GM21723 (cell line): ENCODE measurements around the gene CTNNA1.
"Not testable (repeated sequence)": the region's sequence is repeated elsewhere in the genome, so short reads cannot be mapped to it uniquely, and the experiment has no call there.

Source experiments
- ATAC-seq: cut with Tn5 transposase; IDR thresholded peaks from one replicate; pipeline ENCODE4 v1.9.1; 2021; ENCODE audit warnings: mild to moderate bottlenecking, moderate library complexity; ENCODE audit not compliant: unreplicated experiment

The CTNNA1 gene

DNA sequence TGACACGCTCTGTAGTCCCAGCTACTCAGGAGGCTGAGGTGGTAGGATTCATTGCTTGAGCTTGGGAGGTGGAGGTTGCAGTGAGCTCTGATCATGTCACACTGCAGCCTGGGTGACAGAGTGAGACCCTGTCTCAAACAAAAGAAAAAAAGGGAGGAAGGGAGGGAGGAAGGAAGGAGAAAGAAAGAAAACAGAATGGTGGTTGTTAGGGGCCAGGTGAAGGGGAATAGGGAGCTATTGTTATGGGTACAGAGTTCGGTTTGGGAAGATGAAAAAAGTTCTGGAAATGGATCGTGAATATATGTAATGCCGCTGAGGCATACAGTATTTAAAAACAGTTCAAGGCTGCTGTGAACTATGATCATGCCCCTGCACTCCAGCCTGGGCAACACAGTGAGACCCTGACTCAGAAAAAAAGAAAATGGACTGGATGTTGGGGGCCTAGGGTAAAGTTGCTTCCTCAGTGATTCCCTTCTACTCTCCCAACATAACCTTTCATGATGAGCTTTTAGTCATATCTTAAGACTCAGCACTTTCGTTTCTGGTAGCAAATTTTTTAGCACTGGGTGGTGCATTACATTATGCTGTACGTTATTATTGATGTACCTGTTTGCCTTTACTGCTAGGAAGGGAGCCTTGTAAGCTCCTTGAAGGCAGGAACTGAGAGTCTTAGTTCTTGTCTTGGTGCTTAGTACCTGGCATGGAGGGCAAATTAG, 4.0 kb downstream of the CTNNA1 start:
- no peak for ATAC-seq

- no peak for ATAC-seq
Observed at GRCh38 chr5:138760448-138761110, 7.4 kb downstream of the CTNNA1 start.

DNA sequence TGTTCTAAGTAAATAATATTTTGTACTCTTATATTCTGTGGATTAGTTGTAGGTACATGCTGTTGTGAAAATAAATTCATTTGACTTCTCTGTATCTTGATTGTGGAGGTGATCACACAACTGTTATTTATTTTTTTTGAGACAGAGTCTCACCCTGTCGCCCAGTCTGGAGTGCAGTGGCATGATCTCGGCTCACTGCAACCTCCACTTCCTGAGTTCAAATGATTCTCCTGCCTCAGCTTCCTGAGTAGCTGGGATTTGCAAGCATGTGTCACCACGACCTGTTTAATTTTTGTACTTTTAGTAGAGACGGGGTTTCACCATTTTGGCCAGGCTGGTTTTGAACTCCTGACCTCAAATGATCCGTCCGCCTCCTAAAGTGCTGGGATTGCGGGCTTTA, 7.9 kb downstream of the CTNNA1 start:
- not testable (repeated sequence) for ATAC-seq

GRCh38 chr5:138761670-138762069, 8.4 kb downstream of the CTNNA1 start:
- ATAC-seq = not testable (repeated sequence)

GRCh38 chr5:138762110-138762509, 8.9 kb downstream of the CTNNA1 start:
- no peak for ATAC-seq

DNA sequence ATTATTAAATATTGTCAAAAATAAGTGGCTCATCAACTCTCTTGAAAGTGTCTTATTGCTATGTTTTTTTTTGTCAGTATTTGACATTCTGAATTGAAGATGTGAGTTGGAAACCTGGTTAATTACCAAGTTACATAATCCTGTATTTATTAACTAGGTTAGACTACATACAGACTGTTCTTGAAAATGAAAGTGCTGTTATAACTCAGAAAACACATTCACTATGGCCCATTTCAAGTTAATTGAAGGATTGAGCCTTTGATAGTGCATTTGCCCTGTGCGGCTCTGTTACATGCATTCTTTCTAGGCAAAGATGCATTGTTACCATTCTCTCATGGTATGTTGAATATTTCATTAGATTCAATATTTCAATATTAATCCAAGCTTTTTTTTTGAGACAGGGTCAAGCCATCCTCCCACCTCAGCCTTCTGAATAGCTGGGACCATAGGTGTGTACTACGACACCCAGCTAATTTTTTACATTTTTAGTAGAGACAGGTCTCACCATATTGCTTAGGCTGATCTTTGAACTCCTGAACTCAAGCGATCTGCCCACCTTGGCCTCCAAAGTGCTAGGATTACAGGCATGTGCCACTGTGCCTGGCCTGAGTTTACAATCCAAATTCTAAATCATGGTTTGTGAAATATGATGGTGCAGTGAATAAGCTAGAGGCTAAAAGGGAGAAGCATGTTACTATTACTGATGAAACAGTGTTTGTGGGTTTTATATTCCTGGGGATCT, 10.0 kb downstream of the CTNNA1 start:
- no peak for ATAC-seq

- no peak for ATAC-seq
Observed at GRCh38 chr5:138770291-138770690, 17.1 kb downstream of the CTNNA1 start.

DNA sequence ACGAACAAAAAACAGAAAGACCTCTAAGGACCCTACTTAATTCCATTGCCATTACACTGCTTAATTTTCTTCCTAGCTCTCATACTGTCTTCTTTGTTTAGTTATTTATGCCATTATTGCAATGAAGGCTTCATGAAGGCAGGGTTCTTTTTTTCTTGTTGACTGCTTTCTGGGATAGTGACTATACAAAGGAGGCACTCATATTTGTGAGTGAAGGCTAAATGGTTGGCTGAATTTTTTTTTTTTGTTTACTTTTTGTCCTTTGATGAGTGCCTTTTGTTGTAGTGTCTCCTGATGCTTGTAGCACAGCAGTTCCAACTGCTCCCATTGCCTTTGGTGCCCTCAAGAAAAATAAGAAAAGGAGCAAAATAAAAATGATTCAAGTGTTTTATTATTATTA, 17.8 kb downstream of the CTNNA1 start:
- no peak for ATAC-seq

GRCh38 chr5:138772986-138773594, 19.9 kb downstream of the CTNNA1 start:
- ATAC-seq = no peak

DNA sequence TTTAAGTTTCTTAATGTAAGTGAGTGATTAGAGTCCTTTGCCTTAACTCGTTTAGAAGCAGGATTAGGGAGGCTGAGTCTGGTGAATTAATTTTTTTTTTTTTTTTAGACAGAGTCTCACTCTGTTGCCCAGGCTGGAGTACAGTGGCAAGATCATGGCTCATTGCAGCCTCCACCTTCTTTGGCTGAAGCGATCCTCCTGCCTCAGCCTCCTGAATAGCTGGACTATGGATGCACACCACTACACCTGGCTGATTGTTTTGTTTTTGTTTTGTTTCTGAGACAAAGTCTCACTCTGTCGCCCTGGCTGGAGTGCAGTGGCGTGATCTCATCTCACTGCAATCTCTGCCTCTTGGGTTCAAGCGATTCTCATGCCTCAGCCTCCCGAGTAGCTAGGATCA, 20.4 kb downstream of the CTNNA1 start:
- not testable (repeated sequence) for ATAC-seq

DNA sequence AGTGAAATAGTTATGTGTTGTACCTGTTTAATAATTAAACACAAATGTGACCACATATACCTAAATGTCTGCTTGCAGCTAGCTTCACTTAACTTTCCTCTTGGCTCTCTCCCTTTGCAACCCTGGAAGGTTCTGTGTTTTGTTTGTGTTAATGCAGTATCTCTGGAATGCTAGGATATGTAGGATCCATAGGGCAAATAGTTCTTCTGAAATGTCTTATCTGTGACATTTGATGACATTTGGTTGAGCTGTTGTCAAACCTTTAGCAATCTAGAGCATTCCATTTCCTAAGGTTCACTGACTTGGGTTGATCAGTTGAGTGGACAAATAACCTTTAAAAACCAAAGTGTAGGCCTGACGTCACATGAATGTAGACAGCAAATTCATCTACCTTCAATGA, 21.8 kb downstream of the CTNNA1 start:
- no peak for ATAC-seq

DNA sequence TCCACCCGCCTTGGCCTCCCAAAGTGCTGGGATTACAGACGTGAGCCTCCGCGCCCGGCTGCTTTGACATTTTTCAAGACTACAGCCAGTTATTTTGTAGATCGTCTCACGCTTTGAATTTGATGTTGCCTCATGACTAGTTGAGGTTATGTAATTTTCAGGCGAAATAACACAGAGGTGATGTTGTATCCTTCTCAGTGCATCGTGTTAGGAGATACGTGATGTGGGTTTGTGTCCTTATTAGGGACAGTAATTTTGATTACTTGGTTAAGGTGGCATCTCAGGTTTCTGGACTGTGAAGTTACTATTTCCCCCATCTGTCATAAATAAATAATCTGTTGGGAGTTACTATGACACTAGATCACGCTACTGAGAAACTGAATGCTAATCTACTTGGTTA, 25.0 kb downstream of the CTNNA1 start:
- no peak for ATAC-seq

- ATAC-seq = no peak
Observed at GRCh38 chr5:138783976-138784375, 30.8 kb downstream of the CTNNA1 start.

DNA sequence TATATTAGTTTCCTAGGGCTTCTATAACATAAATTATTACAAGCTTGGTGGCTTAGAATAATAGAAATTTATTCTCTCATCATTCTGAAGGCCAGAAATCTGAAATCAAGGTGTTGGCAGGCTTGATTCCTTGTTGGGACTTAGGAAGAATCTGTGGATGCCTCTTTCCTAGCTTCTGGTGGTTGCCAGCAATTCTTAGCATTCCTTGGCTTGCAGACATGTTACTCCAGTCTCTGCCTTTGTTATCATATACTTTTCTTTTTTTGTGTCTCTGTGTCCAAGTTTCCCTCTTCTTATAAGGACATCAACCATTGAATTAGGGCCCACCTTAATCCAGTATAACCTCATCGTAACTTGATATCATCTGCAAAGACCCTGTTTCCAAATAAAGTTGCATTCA, 31.4 kb downstream of the CTNNA1 start:
- no peak for ATAC-seq

- peak; percentile 55 for ATAC-seq
Observed at GRCh38 chr5:138789771-138790242, 36.6 kb downstream of the CTNNA1 start.

- no peak for ATAC-seq
Observed at GRCh38 chr5:138790684-138791083, 37.5 kb downstream of the CTNNA1 start.

DNA sequence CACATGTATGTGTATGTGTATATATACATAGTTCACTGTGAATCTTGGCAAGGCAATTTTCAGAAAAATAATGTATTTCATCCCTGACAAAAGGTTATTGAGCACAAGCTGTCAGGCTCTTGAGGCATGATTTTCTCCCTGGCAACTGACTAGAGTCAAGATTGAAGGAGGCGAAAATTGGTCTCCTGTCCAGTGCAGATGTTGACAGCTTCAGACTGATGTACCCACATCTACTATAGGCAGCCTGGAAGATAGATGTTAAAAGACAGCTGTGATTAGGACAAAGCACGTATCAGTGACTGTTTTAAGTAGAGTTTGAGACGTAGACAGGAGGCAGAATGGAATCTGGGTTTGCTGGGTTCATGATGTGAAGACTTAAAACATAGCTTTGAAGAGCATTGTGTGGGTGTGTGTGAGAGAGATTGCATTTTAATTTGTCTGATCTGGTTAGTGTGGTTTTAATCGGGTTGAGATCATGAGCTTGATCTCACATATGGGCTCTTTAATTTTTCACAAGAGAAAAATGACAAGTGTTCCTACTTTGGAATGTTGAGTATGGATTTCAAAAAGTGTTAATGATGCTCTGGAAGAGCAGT, 39.1 kb downstream of the CTNNA1 start:
- ATAC-seq = no peak

DNA sequence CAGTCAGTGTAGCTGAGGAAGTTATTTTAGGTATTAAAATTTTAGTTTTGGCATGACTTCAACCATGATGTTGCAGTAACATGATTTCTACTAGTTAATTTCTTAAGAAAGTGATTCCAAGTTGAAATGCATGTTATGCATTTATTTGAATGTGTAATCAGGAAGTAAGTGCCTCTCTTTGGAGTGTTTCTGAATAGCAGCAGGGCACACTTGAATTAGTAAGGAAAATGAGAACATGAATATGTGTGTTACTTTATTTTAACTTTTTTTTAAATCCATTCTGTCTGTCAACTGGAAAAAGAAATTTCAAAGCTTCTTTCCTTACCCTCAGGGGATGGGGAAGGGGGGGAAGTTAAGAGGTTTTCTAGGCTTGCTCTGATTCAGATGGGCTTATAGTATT, 40.4 kb downstream of the CTNNA1 start:
- no peak for ATAC-seq

GRCh38 chr5:138803285-138803684, 50.1 kb downstream of the CTNNA1 start:
- ATAC-seq = no peak

- ATAC-seq = no peak
Observed at GRCh38 chr5:138803935-138804334, 50.7 kb downstream of the CTNNA1 start.

GRCh38 chr5:138805096-138805495, 51.9 kb downstream of the CTNNA1 start:
- no peak for ATAC-seq
